ENCODE data around the gene LAMA2. TPM values are rescaled to one million over a fixed set of nuclear protein-coding genes. Genes with fewer than 3 reads are reported as not detected.

The LAMA2 gene
- total RNA-seq, 1 experiment from 2014 or later, result 4.2 TPM

GRCh38 chr6:129369737-129370136 lies 486.8 kb downstream of the LAMA2 start:
- Histone ChIP-seq H3K4ac (ENCODE audit: low read depth, low read length) (no peak overlapping the region), H4K20me1 (ENCODE audit: control insufficient read depth, insufficient read depth, insufficient read length) (no peaks in the 10 kb centered on the region), H3K27ac (ENCODE audit: insufficient read length, low read depth, low read length) (no peak overlapping the region), H4K5ac (ENCODE audit: insufficient read length, low read depth, low read length) (no peak overlapping the region), H3K4me2 (ENCODE audit: insufficient read depth, insufficient read length, low read length) (no peak overlapping the region), H3K4me1 (ENCODE audit: insufficient read depth, low read length) (no peaks in the 10 kb centered on the region; the same call in 1 of the 2 replicates), H3K79me2 (ENCODE audit: insufficient read depth, low read length) (no peaks in the 10 kb centered on the region), H2AFZ (ENCODE audit: low read length) (no peak overlapping the region), H4K91ac (ENCODE audit: insufficient read length, low read depth, low read length) (no peak overlapping the region), H2BK120ac (ENCODE audit: low read depth, low read length, poor library complexity, severe bottlenecking) (no peak overlapping the region), H2BK5ac (ENCODE audit: insufficient read length, low read length) (no peak overlapping the region), H2BK15ac (ENCODE audit: low read depth, low read length) (no peak overlapping the region), H3K9ac (ENCODE audit: extremely low read depth, insufficient read length, low read length) (no peak overlapping the region), H3K23ac (ENCODE audit: insufficient read length, low read depth, low read length) (no peak overlapping the region), H2AK5ac (ENCODE audit: insufficient read length, low read length) (no peak overlapping the region), H2BK12ac (ENCODE audit: insufficient read length, low read depth, low read length) (no peak overlapping the region), H3K14ac (ENCODE audit: insufficient read depth, low read length) (no peak overlapping the region), H3K56ac (ENCODE audit: insufficient read length, low read depth, low read length) (no peak overlapping the region), H3K27me3 (ENCODE audit: insufficient read depth, low read length) (no peaks in the 10 kb centered on the region), H3T11ph (ENCODE audit: low read length) (no peak overlapping the region), H2BK20ac (ENCODE audit: low read depth, low read length, poor library complexity, severe bottlenecking) (no peak overlapping the region), H3K18ac (ENCODE audit: insufficient read length, low read depth, low read length) (no peak overlapping the region), H4K8ac (replicated peaks; ENCODE audit: insufficient read length, low read depth, low read length) (no peak overlapping the region), H3K23me2 (ENCODE audit: insufficient read length, low read depth, low read length, poor library complexity, severe bottlenecking) (peaks cover 2% of the 10 kb centered on the region), H3K9me3 (ENCODE audit: control insufficient read depth, low read depth, low read length) (no peaks in the 10 kb centered on the region), H3K79me1 (ENCODE audit: insufficient read depth, low read depth, low read length, poor library complexity, severe bottlenecking) (no peaks in the 10 kb centered on the region)
- no peaks in the 10 kb centered on the region for H3K36me3 Mint-ChIP-seq (ENCODE audit: insufficient read depth in 1 of 3, low read depth in 3 of 3)
- H3K27me3 Mint-ChIP-seq (ENCODE audit: low read depth), result no peaks in the 10 kb centered on the region
- no peaks in the 10 kb centered on the region for H3K9me3 Mint-ChIP-seq
- H3K4me3 Mint-ChIP-seq, result no peak overlapping the region
- no peak overlapping the region for H3K27ac Mint-ChIP-seq
- peaks cover 15% of the 10 kb centered on the region in 2 experiments for H3K4me1 Mint-ChIP-seq
- TF ChIP-seq, protein P1, sequence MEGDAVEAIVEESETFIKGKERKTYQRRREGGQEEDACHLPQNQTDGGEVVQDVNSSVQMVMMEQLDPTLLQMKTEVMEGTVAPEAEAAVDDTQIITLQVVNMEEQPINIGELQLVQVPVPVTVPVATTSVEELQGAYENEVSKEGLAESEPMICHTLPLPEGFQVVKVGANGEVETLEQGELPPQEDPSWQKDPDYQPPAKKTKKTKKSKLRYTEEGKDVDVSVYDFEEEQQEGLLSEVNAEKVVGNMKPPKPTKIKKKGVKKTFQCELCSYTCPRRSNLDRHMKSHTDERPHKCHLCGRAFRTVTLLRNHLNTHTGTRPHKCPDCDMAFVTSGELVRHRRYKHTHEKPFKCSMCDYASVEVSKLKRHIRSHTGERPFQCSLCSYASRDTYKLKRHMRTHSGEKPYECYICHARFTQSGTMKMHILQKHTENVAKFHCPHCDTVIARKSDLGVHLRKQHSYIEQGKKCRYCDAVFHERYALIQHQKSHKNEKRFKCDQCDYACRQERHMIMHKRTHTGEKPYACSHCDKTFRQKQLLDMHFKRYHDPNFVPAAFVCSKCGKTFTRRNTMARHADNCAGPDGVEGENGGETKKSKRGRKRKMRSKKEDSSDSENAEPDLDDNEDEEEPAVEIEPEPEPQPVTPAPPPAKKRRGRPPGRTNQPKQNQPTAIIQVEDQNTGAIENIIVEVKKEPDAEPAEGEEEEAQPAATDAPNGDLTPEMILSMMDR (conservative IDR thresholded peaks at IDR 0.05), result no peak
- WGBS (ENCODE audit: extremely low coverage, insufficient read length, low lambda C conversion rate), result no CpG with 5 or more reads among the region's 5 CpGs
- DNase-seq, result no peak
